Measurements from ENCODE around the gene TAMM41.
A peak's percentile ranks its signal among the peaks of the same experiment; 100 is the strongest.

Gene TAMM41

GRCh38 chr3:11846281-11847266, at the start of gene TAMM41 (continued):
- TF ChIP-seq ZNF280C (tag by site-specific recombination; IDR thresholded peaks at IDR 0.05) (no peak), ZNF600 (tag by site-specific recombination; IDR thresholded peaks at IDR 0.05) (peak; percentile 91), ZNF664 (tag by site-specific recombination; IDR thresholded peaks at IDR 0.05) (no peak), PATZ1 (tag by site-specific recombination; IDR thresholded peaks at IDR 0.05) (peak; percentile 74), ZNF660 (tag by site-specific recombination; IDR thresholded peaks at IDR 0.05) (peak; percentile 94), ZNF274 (IDR thresholded peaks at IDR 0.05; ENCODE audit: low read length) (no peak), ZNF274 (tag by site-specific recombination; IDR thresholded peaks at IDR 0.05; ENCODE audit: borderline replicate concordance) (no peak), REST (tag by site-specific recombination; IDR thresholded peaks at IDR 0.05) (peak; percentile 50; the same call in 1 of the 2 replicates), ZNF19 (tag by site-specific recombination; IDR thresholded peaks at IDR 0.05; ENCODE audit: low read depth) (no peak), ZNF555 (tag by site-specific recombination; conservative IDR thresholded peaks at IDR 0.05) (no peak), ZBTB20 (tag by site-specific recombination; IDR thresholded peaks at IDR 0.05) (peak; percentile 95), CTCF (tag by site-specific recombination; IDR thresholded peaks at IDR 0.05) (peak; percentile 99), GFI1B (tag by site-specific recombination; IDR thresholded peaks at IDR 0.05) (peak; percentile 54; the same call in 1 of the 2 replicates), PRDM2 (tag by site-specific recombination; IDR thresholded peaks at IDR 0.05; ENCODE audit: borderline replicate concordance) (no peak; the same call in 1 of the 2 replicates), GLI4 (tag by site-specific recombination; IDR thresholded peaks at IDR 0.05) (no peak), ZBTB1 (tag by site-specific recombination; IDR thresholded peaks at IDR 0.05) (no peak), ZNF202 (tag by site-specific recombination; IDR thresholded peaks at IDR 0.05; ENCODE audit: borderline replicate concordance) (no peak), ZNF341 (tag by site-specific recombination; IDR thresholded peaks at IDR 0.05; ENCODE audit: low read depth) (peak; percentile 96), KLF17 (tag by site-specific recombination; IDR thresholded peaks at IDR 0.05) (peak; percentile 82), ZNF23 (tag by site-specific recombination; IDR thresholded peaks at IDR 0.05; ENCODE audit: borderline replicate concordance) (no peak)

All from HEK293 (cell line).